Esophagus muscularis mucosa (tissue), 4 donors: ENCODE results near the gene NHLRC2. TPM values are rescaled to one million over a fixed set of nuclear protein-coding genes. Genes with fewer than 3 reads are reported as not detected.
"Not testable (repeated sequence)": the region's sequence is repeated elsewhere in the genome, so short reads cannot be mapped to it uniquely, and the experiment has no call there.

Experiments
- DNase-seq: peaks from one replicate; pipeline ENCODE4 v3.0.0-alpha.2; 2017; ENCODE audit errors: extremely low spot score
- H3K27ac ChIP-seq, 4 donors: fragments of 200-600 bp; sonication (generic); replicated peaks in 1 of 4; 1 replicate in 3 of 4; 2 replicates in 1 of 4; pipeline ENCODE4 v1.5.1; 2016 to 2019; ENCODE audit warnings: mild to moderate bottlenecking in 1 of 4
- H3K27me3 ChIP-seq, 4 donors: fragments of 200-600 bp; sonication (generic); one replicate each; pipeline versions ENCODE4 v1.5.1 to v1.6.0; 2016 to 2019
- H3K36me3 ChIP-seq, 4 donors: fragments of 200-600 bp; sonication (generic); one replicate each; pipeline ENCODE4 v1.5.1; 2016 to 2019
- H3K4me1 ChIP-seq, 4 donors: fragments of 200-600 bp; sonication (generic); one replicate each; pipeline ENCODE4 v1.5.1; 2016 to 2019
- H3K4me3 ChIP-seq, 4 donors: fragments of 200-600 bp; sonication (generic); 1 replicate in 2 of 4; 2 replicates in 2 of 4; pipeline ENCODE4 v1.5.1; 2016 to 2019; ENCODE audit warnings: mild to moderate bottlenecking in 4 of 4, moderate library complexity in 1 of 4
- H3K9me3 ChIP-seq, 4 donors: fragments of 200-600 bp; sonication (generic); 1 replicate in 3 of 4; 2 replicates in 1 of 4; pipeline ENCODE4 v1.5.1; 2016 to 2019
- CTCF ChIP-seq, 3 experiments: fragments of 200-600 bp in 2 of 3; fragments of 450-650 bp in 1 of 3; sonication (generic) in 2 of 3; IDR thresholded peaks; one replicate each; pipeline ENCODE4 v1.5.1; 2017 to 2019; ENCODE audit warnings: antibody characterized with exemption in 3 of 3, mild to moderate bottlenecking in 2 of 3, moderate library complexity in 1 of 3
- EP300 ChIP-seq: sonication (generic); formaldehyde crosslinking; IDR thresholded peaks from one replicate; pipeline ENCODE4 v1.6.1; 2017; ENCODE audit warnings: antibody characterized with exemption
- POLR2A ChIP-seq: fragments of 450-650 bp; IDR thresholded peaks from one replicate; pipeline ENCODE4 v1.6.1; 2017; ENCODE audit warnings: antibody characterized with exemption, moderate library complexity, mild to moderate bottlenecking, low read depth
- POLR2AphosphoS5 ChIP-seq, 2 donors: sonication (generic); formaldehyde crosslinking; IDR thresholded peaks; one replicate each; pipeline ENCODE4 v1.6.1; 2017; ENCODE audit warnings: antibody characterized with exemption in 2 of 2
- WGBS: methylation state at CpG from one replicate; pipeline ENCODE4 v1.1.5; 2018; 5-methylcytosine and 5-hydroxymethylcytosine counted together
- intact Hi-C: fragments of 100-400 bp; cut with DNase I; formaldehyde crosslinking; loops from one replicate; pipeline ENCODE4 v1.15.1; 2023
- total RNA-seq, 4 donors: library from RNA; depleted of rRNA; stranded (reverse); fragments of >200 nt; gene quantifications; one replicate each; pipeline versions ENCODE4 v1.1.0 to v1.2.1, GENCODE V29; 2016

The NHLRC2 gene
- total RNA-seq, 4 donors from 2014 or later: 30.6 to 59.4 (median 40.3) TPM

DNA sequence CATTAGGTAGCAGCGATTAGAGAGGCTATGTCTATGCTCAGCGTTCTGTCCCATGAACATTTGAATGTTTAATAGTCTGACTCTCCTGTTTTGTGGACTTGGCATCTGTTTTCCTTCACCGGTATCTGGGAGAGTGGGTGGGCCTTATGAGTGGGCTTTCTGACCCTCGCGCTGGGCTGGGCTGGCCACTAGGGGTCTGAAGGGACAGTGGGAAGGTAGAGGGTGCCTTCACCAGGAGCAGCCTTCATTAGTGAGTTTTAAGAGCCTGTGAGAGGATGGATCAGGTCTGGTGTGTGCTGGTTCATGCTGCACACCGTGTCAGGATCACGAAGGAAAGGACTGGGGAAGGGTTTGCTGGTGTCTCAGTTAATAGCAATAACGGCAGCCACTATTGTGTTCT is 34.0 kb upstream of the NHLRC2 start:
- intact Hi-C loops: no loop called here
- H3K36me3 ChIP-seq: no peaks in the 10 kb centered on the region
- no peaks in the 10 kb centered on the region for H3K27me3 ChIP-seq
- TF ChIP-seq POLR2A (no peak), POLR2AphosphoS5 (IDR thresholded peaks at IDR 0.05) (no peak), CTCF (IDR thresholded peaks at IDR 0.05) (no peak), EP300 (no peak)
- no peaks in the 10 kb centered on the region for H3K4me1 ChIP-seq
- H3K4me3 ChIP-seq: no peak overlapping the region
- WGBS: 71% methylated on average over 8 of the region's 8 CpGs
- no peaks in the 10 kb centered on the region for H3K9me3 ChIP-seq
- DNase-seq: no peak
- H3K27ac ChIP-seq: no peak overlapping the region

DNA sequence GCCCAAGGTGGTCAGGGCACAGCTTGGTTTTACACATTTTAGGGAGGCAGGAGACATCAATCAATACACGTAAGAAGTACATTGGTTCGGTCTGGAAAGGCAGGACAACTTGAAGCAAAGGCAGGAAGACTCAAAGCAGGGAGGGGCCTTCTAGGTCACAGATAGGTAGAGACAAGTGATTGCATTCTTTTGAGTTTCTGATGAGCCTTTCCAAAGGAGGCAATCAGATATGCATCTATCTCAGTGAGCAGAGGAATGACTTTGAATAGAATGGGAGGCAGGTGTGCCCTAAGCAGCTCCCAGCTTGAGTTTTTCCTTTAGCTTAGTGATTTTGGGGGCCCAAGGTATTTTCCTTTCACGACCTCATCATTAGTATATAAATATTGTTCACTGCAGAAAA is 33.2 kb upstream of the NHLRC2 start:
- H3K4me1 ChIP-seq, H3K27me3 ChIP-seq, intact Hi-C loops, H3K9me3 ChIP-seq, H3K27ac ChIP-seq, H3K4me3 ChIP-seq, DNase-seq, H3K36me3 ChIP-seq: not testable (repeated sequence)
- WGBS: 65% methylated on average over 3 of the region's 3 CpGs

- over 99% methylated on average over 7 of the region's 7 CpGs for WGBS
- TF ChIP-seq CTCF (IDR thresholded peaks at IDR 0.05): no peak
- TF ChIP-seq POLR2A: no peak
- TF ChIP-seq POLR2AphosphoS5 (IDR thresholded peaks at IDR 0.05): no peak
- Histone ChIP-seq H3K27ac (no peak overlapping the region), H3K4me3 (no peak overlapping the region), H3K9me3 (no peaks in the 10 kb centered on the region), H3K4me1 (no peaks in the 10 kb centered on the region), H3K36me3 (no peaks in the 10 kb centered on the region), H3K27me3 (no peaks in the 10 kb centered on the region)
- intact Hi-C loops: no loop called here
- no peak for DNase-seq
These were observed 32.3 kb upstream of the NHLRC2 start for GRCh38 chr10:113822174-113822573.

GRCh38 chr10:113823389-113823788 is 31.1 kb upstream of the NHLRC2 start:
- H3K4me3 ChIP-seq: no peak overlapping the region
- TF ChIP-seq EP300: no peak
- intact Hi-C loops: no loop called here
- no peaks in the 10 kb centered on the region for H3K36me3 ChIP-seq
- no peaks in the 10 kb centered on the region for H3K27me3 ChIP-seq
- no peak for DNase-seq
- no peaks in the 10 kb centered on the region for H3K9me3 ChIP-seq
- WGBS: 29% methylated on average over 4 of the region's 4 CpGs
- no peaks in the 10 kb centered on the region for H3K4me1 ChIP-seq
- no peak overlapping the region for H3K27ac ChIP-seq

DNA sequence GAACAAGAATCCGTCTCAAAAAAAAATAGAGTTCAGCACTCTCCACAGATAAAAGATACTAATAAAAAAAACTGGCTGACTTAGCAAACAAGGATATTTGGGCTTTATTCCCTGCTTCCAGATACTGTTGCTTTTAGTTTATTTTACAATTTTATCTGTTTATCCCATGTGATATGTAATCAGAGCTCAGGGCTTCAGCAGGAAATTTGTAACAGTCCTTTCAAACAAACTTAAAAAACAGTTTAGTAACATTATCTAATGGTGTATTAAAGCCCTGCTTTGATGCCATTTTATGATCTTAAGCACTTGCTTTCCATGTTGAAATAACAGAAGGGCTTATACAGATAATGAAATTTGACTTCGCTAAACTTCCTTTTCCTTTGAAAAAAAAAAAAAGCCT is 28.7 kb upstream of the NHLRC2 start:
- TF ChIP-seq CTCF (IDR thresholded peaks at IDR 0.05) (no peak), POLR2A (no peak), EP300 (no peak), POLR2AphosphoS5 (IDR thresholded peaks at IDR 0.05) (no peak)
- H3K9me3 ChIP-seq: no peaks in the 10 kb centered on the region
- intact Hi-C loops: no loop called here
- H3K27me3 ChIP-seq: no peaks in the 10 kb centered on the region
- 81% methylated on average over 2 of the region's 2 CpGs for WGBS
- no peaks in the 10 kb centered on the region for H3K4me1 ChIP-seq
- H3K36me3 ChIP-seq: no peaks in the 10 kb centered on the region
- no peak overlapping the region for H3K27ac ChIP-seq
- H3K4me3 ChIP-seq: no peak overlapping the region
- DNase-seq: no peak

GRCh38 chr10:113828567-113828966 is 25.9 kb upstream of the NHLRC2 start:
- H3K9me3 ChIP-seq, H3K27me3 ChIP-seq, intact Hi-C loops, H3K36me3 ChIP-seq, DNase-seq, H3K4me1 ChIP-seq, H3K27ac ChIP-seq, H3K4me3 ChIP-seq: not testable (repeated sequence)
- WGBS: 95% methylated on average over 10 of the region's 10 CpGs
